SK-N-SH (cell line): Measurements from ENCODE around the gene HCRTR2. TPM values are rescaled to one million over a fixed set of nuclear protein-coding genes. Genes with fewer than 3 reads are reported as not detected.

Source experiments
- CTCF ChIA-PET: fragments of 300-600, 350-600 bp; formaldehyde crosslinking; extraction: SDS; loops from one replicate; lab custom pipeline; 2021; lab: Yijun Ruan, JAX
- POLR2A ChIA-PET: fragments of 350-600 bp; sonication (Branson Sonifier 250); formaldehyde crosslinking; extraction: SDS; loops from one replicate; lab custom pipeline; 2020; ENCODE audit warnings: antibody characterized with exemption, inconsistent platforms; lab: Yijun Ruan, JAX
- DNase-seq: peaks from one replicate; pipeline ENCODE4 v3.0.0; 2012
- H2AFZ ChIP-seq: fragments of 200-600 bp; sonication (generic); 2 replicates; pipeline ENCODE4 v1.8.1; 2016; ENCODE audit warnings: antibody characterized with exemption, mild to moderate bottlenecking, low read depth
- H3F3A ChIP-seq: fragments of 200-600 bp; sonication (generic); replicated peaks from 2 replicates; pipeline ENCODE3; 2016; ENCODE audit warnings: antibody characterized with exemption, mild to moderate bottlenecking; ENCODE audit not compliant: insufficient read depth
- H3K27ac ChIP-seq, 2 experiments: fragments of 200-500 bp in 1 of 2; fragments of 200-600 bp in 1 of 2; sonication (Bioruptor generic) in 1 of 2; sonication (generic), shearing (Covaris generic) in 1 of 2; 2 replicates each; pipeline versions ENCODE4 v1.5.1 to v1.6.1; 2014 to 2016; ENCODE audit warnings: low read depth in 2 of 2, inconsistent platforms in 1 of 2, low read length in 1 of 2, mild to moderate bottlenecking in 1 of 2, mixed read lengths in 1 of 2
- H3K27me3 ChIP-seq: fragments of 200-600 bp; sonication (generic), shearing (Covaris generic); 2 replicates; pipeline ENCODE4 v1.6.1; 2016; ENCODE audit warnings: mixed run types; ENCODE audit not compliant: insufficient read depth
- H3K36me3 ChIP-seq, 2 experiments: fragments of 200-500 bp in 1 of 2; fragments of 200-600 bp in 1 of 2; sonication (Bioruptor generic) in 1 of 2; sonication (generic) in 1 of 2; replicated peaks in 1 of 2; 2 replicates each; pipeline versions ENCODE3 to v1.5.1; 2014 to 2016; ENCODE audit warnings: low read length in 1 of 2, mild to moderate bottlenecking in 1 of 2; ENCODE audit not compliant: insufficient read depth in 2 of 2, control insufficient read depth in 1 of 2
- H3K4me1 ChIP-seq, 2 experiments: fragments of 200-500 bp in 1 of 2; fragments of 200-600 bp in 1 of 2; sonication (Bioruptor generic) in 1 of 2; sonication (generic), shearing (Covaris generic) in 1 of 2; 2 replicates each; pipeline versions ENCODE4 v1.5.1 to v1.6.1; 2014 to 2016; ENCODE audit warnings: low read depth in 1 of 2, low read length in 1 of 2, mixed run types in 1 of 2; ENCODE audit not compliant: insufficient read depth in 2 of 2, control insufficient read depth in 1 of 2
- H3K4me2 ChIP-seq: fragments of 200-600 bp; sonication (generic), shearing (Covaris generic); 2 replicates; pipeline ENCODE4 v1.6.1; 2017; ENCODE audit warnings: mixed run types
- H3K4me3 ChIP-seq, 2 experiments: fragments of 200-500 bp in 1 of 2; fragments of 200-600 bp in 1 of 2; sonication (Bioruptor generic) in 1 of 2; sonication (generic), shearing (Covaris generic) in 1 of 2; 2 replicates each; pipeline versions ENCODE4 v1.5.1 to v1.8.1; 2014 to 2016; ENCODE audit warnings: low read depth in 2 of 2, inconsistent platforms in 1 of 2, low read length in 1 of 2, mild to moderate bottlenecking in 1 of 2, mixed read lengths in 1 of 2, moderate library complexity in 1 of 2
- H3K79me2 ChIP-seq: fragments of 200-600 bp; sonication (generic); 2 replicates; pipeline ENCODE4 v1.8.1; 2017; ENCODE audit warnings: mild to moderate bottlenecking; ENCODE audit not compliant: insufficient read depth
- H3K9ac ChIP-seq: fragments of 200-600 bp; sonication (generic); 2 replicates; pipeline ENCODE4 v1.6.1; 2017; ENCODE audit warnings: mixed run types
- H3K9me2 ChIP-seq: fragments of 200-600 bp; sonication (generic); 2 replicates; pipeline ENCODE4 v1.6.1; 2017; ENCODE audit warnings: mixed run types
- H3K9me3 ChIP-seq: fragments of 200-600 bp; sonication (generic); 2 replicates; pipeline ENCODE4 v1.6.1; 2017; ENCODE audit warnings: mixed run types, mild to moderate bottlenecking, moderate library complexity
- H4K20me1 ChIP-seq: fragments of 200-600 bp; sonication (generic); 2 replicates; pipeline ENCODE4 v1.6.1; 2017; ENCODE audit warnings: mild to moderate bottlenecking, mixed run types; ENCODE audit not compliant: insufficient read depth
- CHD2 ChIP-seq: fragments of 150-350 bp; IDR thresholded peaks from 2 replicates; pipeline ENCODE4 v1.6.1; 2018; ENCODE audit warnings: low read length; ENCODE audit not compliant: partially characterized antibody
- ELF1 ChIP-seq: IDR thresholded peaks from 2 replicates; pipeline ENCODE4 v1.4.0; 2012
- EP300 ChIP-seq, 2 experiments: IDR thresholded peaks; 2 replicates each; pipeline versions ENCODE4 v1.4.0 to v1.6.1; 2012; ENCODE audit warnings: borderline replicate concordance in 1 of 2, low read depth in 1 of 2, low read length in 1 of 2
- EZH2phosphoT487 ChIP-seq: fragments of 200-600 bp; sonication (generic); IDR thresholded peaks from 2 replicates; pipeline ENCODE4 v1.6.1; 2017; ENCODE audit warnings: low read depth, mixed run types, mild to moderate bottlenecking, antibody characterized with exemption, moderate library complexity, borderline replicate concordance
- FOXJ3 ChIP-seq: sonication (generic); formaldehyde crosslinking; IDR thresholded peaks from 2 replicates; pipeline ENCODE4 v1.5.1; 2020; ENCODE audit warnings: mild to moderate bottlenecking, missing genetic modification reagents
- FOXM1 ChIP-seq: IDR thresholded peaks from 2 replicates; pipeline ENCODE4 v1.4.0; 2012; ENCODE audit warnings: low read depth, mild to moderate bottlenecking
- GATA2 ChIP-seq: sonication (generic); formaldehyde crosslinking; IDR thresholded peaks from 2 replicates; pipeline ENCODE4 v1.5.0; 2020; ENCODE audit warnings: mild to moderate bottlenecking, missing genetic modification reagents
- JUND ChIP-seq: IDR thresholded peaks from 2 replicates; pipeline ENCODE4 v1.4.0; 2012
- PBX3 ChIP-seq: IDR thresholded peaks from 2 replicates; pipeline ENCODE4; 2012
- POLR2AphosphoS5 ChIP-seq: IDR thresholded peaks from 2 replicates; pipeline ENCODE4 v1.6.1; 2012; ENCODE audit warnings: low read depth, low read length
- RAD21 ChIP-seq: IDR thresholded peaks from 2 replicates; pipeline ENCODE4 v1.6.1; 2012; ENCODE audit warnings: mild to moderate bottlenecking, low read length
- RCOR1 ChIP-seq: fragments of 150-350 bp; IDR thresholded peaks from 2 replicates; pipeline ENCODE4 v1.6.1; 2017; ENCODE audit warnings: antibody characterized with exemption, low read length
- REST ChIP-seq: IDR thresholded peaks from 2 replicates; pipeline ENCODE4 v1.6.1; 2012; ENCODE audit warnings: mild to moderate bottlenecking, low read depth, low read length, moderate library complexity
- RFX5 ChIP-seq: IDR thresholded peaks from 2 replicates; pipeline ENCODE4 v1.6.1; 2012; ENCODE audit warnings: mild to moderate bottlenecking, improper control_type of control experiment, low read length
- RXRA ChIP-seq: IDR thresholded peaks from 2 replicates; pipeline ENCODE4 v1.4.0; 2012; ENCODE audit warnings: low read depth, mild to moderate bottlenecking, borderline replicate concordance
- SMC3 ChIP-seq: IDR thresholded peaks from 2 replicates; pipeline ENCODE4 v1.6.1; 2012; ENCODE audit warnings: low read depth, low read length, improper control_type of control experiment
- TAF1 ChIP-seq: IDR thresholded peaks from 2 replicates; pipeline ENCODE4 v1.6.1; 2012; ENCODE audit warnings: low read depth, mild to moderate bottlenecking, low read length, moderate library complexity, borderline replicate concordance
- USF1 ChIP-seq: IDR thresholded peaks from 2 replicates; pipeline ENCODE4 v1.4.0; 2012; ENCODE audit warnings: low read depth, borderline replicate concordance
- ZBTB33 ChIP-seq: IDR thresholded peaks from 2 replicates; pipeline ENCODE4 v1.4.0; 2012; ENCODE audit warnings: low read depth, borderline replicate concordance
- WGBS: methylation state at CpG from one replicate; pipeline ENCODE4 v1.1.6; 2017; ENCODE audit warnings: low lambda C conversion rate; 5-methylcytosine and 5-hydroxymethylcytosine counted together
- polyA plus RNA-seq, 3 experiments: library from polyadenylated mRNA; depleted of rRNA; stranded (reverse); fragments of >200 nt; gene quantifications; 2 replicates each; pipeline ENCODE4 v1.2.3, GENCODE V29; 2012

The HCRTR2 gene
- polyA plus RNA-seq, 1 of the 3 experiments (the other 2 are of a cell fraction): not detected

GRCh38 chr6:55239099-55239498 lies 64.8 kb downstream of the HCRTR2 start:
- 50% methylated on average over 1 of the region's 1 CpG for WGBS
- no peak for DNase-seq
- Histone ChIP-seq H4K20me1 (no peaks in the 10 kb centered on the region), H2AFZ (no peak overlapping the region), H3K4me3 (no peak overlapping the region), H3K9ac (no peak overlapping the region), H3K36me3 (no peaks in the 10 kb centered on the region), H3K4me1 (no peaks in the 10 kb centered on the region), H3K79me2 (no peaks in the 10 kb centered on the region), H3K9me3 (no peaks in the 10 kb centered on the region), H3K4me2 (no peak overlapping the region), H3K27ac (no peak overlapping the region), H3K27me3 (peaks cover 7% of the 10 kb centered on the region; the same call in 1 of the 2 replicates), H3F3A (no peaks in the 10 kb centered on the region), H3K9me2 (no peaks in the 10 kb centered on the region)
- no peak for TF ChIP-seq TAF1
- no peak for TF ChIP-seq RFX5
- no peak for TF ChIP-seq ZBTB33
- TF ChIP-seq ELF1: no peak
- TF ChIP-seq RCOR1: no peak
- TF ChIP-seq JUND: no peak
- no peak for TF ChIP-seq RXRA
- TF ChIP-seq USF1: no peak
- TF ChIP-seq REST: no peak
- no peak for TF ChIP-seq EP300 (IDR thresholded peaks at IDR 0.05; ENCODE audit: borderline replicate concordance in 1 of 2, low read depth in 1 of 2, low read length in 1 of 2)
- no peak for TF ChIP-seq RAD21
- TF ChIP-seq PBX3: no peak
- TF ChIP-seq CHD2: no peak
- TF ChIP-seq GATA2: no peak
- no peak for TF ChIP-seq EZH2phosphoT487
- no peak for TF ChIP-seq SMC3
- no peak for TF ChIP-seq FOXJ3 (CRISPR knock-in tag)
- TF ChIP-seq FOXM1: no peak
- TF ChIP-seq POLR2AphosphoS5: no peak
- CTCF ChIA-PET: interaction anchor here (2.2 kb wide), 1 partner anchor 522 kb away, joined by 4 read pairs; no protein-coding TSS in a partner anchor
- POLR2A ChIA-PET: no interaction called here
